HCT116 (cell line): ENCODE measurements around the gene TGM4. TPM values are rescaled to one million over a fixed set of nuclear protein-coding genes. Genes with fewer than 3 reads are reported as not detected.

ENCODE experiments used
- ATAC-seq: fragments of 200-7000 bp; cut with Tn5 transposase; 2 replicates; pipeline ENCODE4 v1.9.1; 2020; ENCODE audit warnings: mild to moderate bottlenecking, moderate library complexity
- BruUV-seq: library from RNA; stranded (reverse); fragments of 400-500 nt; replicated peaks from 2 replicates; lab custom pipeline; 2021; lab: Mats Ljungman, UMichigan
- CTCF ChIA-PET: fragments of 300-600 bp; sonication (Branson Sonifier 250); formaldehyde crosslinking; loops from one replicate; lab custom pipeline; 2021; ENCODE audit warnings: antibody characterized with exemption; lab: Charles Lee
- POLR2A ChIA-PET: fragments of 300-600, 350-600 bp; sonication (Branson Sonifier 250); formaldehyde crosslinking; loops from one replicate; lab custom pipeline; 2021; ENCODE audit warnings: antibody characterized with exemption; lab: Charles Lee
- RAD21 ChIA-PET, 2 experiments: fragments of 300-600 bp; sonication (Branson Sonifier 250); formaldehyde crosslinking; loops; one replicate each; lab custom pipeline; 2023; ENCODE audit warnings: low total read pairs in 2 of 2; ENCODE audit not compliant: uncharacterized antibody in 2 of 2, unreplicated experiment in 2 of 2, low non-redundant PET in 1 of 2; lab: Charles Lee
- DNase-seq: peaks from one replicate; pipeline ENCODE4 v3.0.0-alpha.2; 2010; ENCODE audit warnings: low read depth, low spot score
- H2AFZ ChIP-seq: fragments of 200-600 bp; shearing (Covaris generic), sonication (generic); 2 replicates; pipeline ENCODE4 v1.6.1; 2017; ENCODE audit warnings: low read depth, mixed run types, mixed read lengths, antibody characterized with exemption, low read length; ENCODE audit not compliant: poor library complexity, severe bottlenecking
- H3K27ac ChIP-seq: 2 replicates; pipeline ENCODE4 v1.5.1; 2012; ENCODE audit warnings: low read depth, low read length
- H3K27me3 ChIP-seq: fragments of 200-600 bp; sonication (generic); 2 replicates; pipeline ENCODE4 v1.6.1; 2016; ENCODE audit warnings: mixed run types, low read length, mixed read lengths; ENCODE audit not compliant: insufficient read depth
- H3K36me3 ChIP-seq, 2 experiments: fragments of 200-500 bp in 1 of 2; fragments of 200-600 bp in 1 of 2; sonication (Bioruptor generic) in 1 of 2; sonication (generic) in 1 of 2; 2 replicates each; pipeline versions ENCODE4 v1.5.1 to v1.6.1; 2014 to 2016; ENCODE audit warnings: low read length in 2 of 2, inconsistent platforms in 1 of 2, mixed read lengths in 1 of 2, mixed run types in 1 of 2; ENCODE audit not compliant: insufficient read depth in 2 of 2, control insufficient read depth in 1 of 2
- H3K4me1 ChIP-seq, 2 experiments: fragments of 200-600 bp in 1 of 2; sonication (generic) in 1 of 2; 2 replicates each; pipeline versions ENCODE4 v1.5.1 to v1.6.1; 2012 to 2017; ENCODE audit warnings: low read length in 2 of 2, inconsistent platforms in 1 of 2, mild to moderate bottlenecking in 1 of 2, mixed read lengths in 1 of 2, mixed run types in 1 of 2, moderate library complexity in 1 of 2; ENCODE audit not compliant: insufficient read depth in 2 of 2, control insufficient read depth in 1 of 2
- H3K4me2 ChIP-seq: fragments of 200-600 bp; sonication (generic); 2 replicates; pipeline ENCODE4 v1.6.1; 2017; ENCODE audit warnings: mixed run types, low read length, mixed read lengths
- H3K4me3 ChIP-seq, 2 experiments: fragments of 200-600 bp in 1 of 2; sonication (generic) in 1 of 2; replicated peaks in 1 of 2; 2 replicates each; pipeline ENCODE4 v1.5.1; 2011 to 2016; ENCODE audit warnings: low read length in 2 of 2, control low read depth in 1 of 2, low read depth in 1 of 2, mild to moderate bottlenecking in 1 of 2, mixed read lengths in 1 of 2, mixed run types in 1 of 2
- H3K79me2 ChIP-seq: fragments of 200-600 bp; sonication (generic); 2 replicates; pipeline ENCODE4 v1.6.1; 2017; ENCODE audit warnings: mild to moderate bottlenecking, mixed run types, low read length, moderate library complexity, mixed read lengths; ENCODE audit not compliant: insufficient read depth
- H3K9ac ChIP-seq: fragments of 200-600 bp; sonication (generic); 2 replicates; pipeline ENCODE4 v1.6.1; 2016; ENCODE audit warnings: low read length, mixed read lengths
- H3K9me2 ChIP-seq: fragments of 200-600 bp; sonication (generic), shearing (Covaris generic); 2 replicates; pipeline ENCODE4 v1.6.1; 2017; ENCODE audit warnings: mixed run types, mild to moderate bottlenecking, moderate library complexity; ENCODE audit not compliant: insufficient read depth
- H3K9me3 ChIP-seq, 2 experiments: fragments of 200-500 bp in 1 of 2; fragments of 200-600 bp in 1 of 2; sonication (Bioruptor generic) in 1 of 2; sonication (generic) in 1 of 2; 2 replicates each; pipeline ENCODE4 v1.6.1; 2014 to 2017; ENCODE audit warnings: low read length in 2 of 2, mixed read lengths in 2 of 2, inconsistent platforms in 1 of 2, low read depth in 1 of 2, mild to moderate bottlenecking in 1 of 2, mixed run types in 1 of 2, moderate library complexity in 1 of 2; ENCODE audit not compliant: control insufficient read depth in 1 of 2, insufficient read depth in 1 of 2
- H4K20me1 ChIP-seq: fragments of 200-600 bp; sonication (generic), shearing (Covaris generic); 2 replicates; pipeline ENCODE4 v1.6.1; 2017; ENCODE audit warnings: mixed run types, mild to moderate bottlenecking, moderate library complexity; ENCODE audit not compliant: insufficient read depth
- CBX3 ChIP-seq: IDR thresholded peaks from 2 replicates; pipeline ENCODE4 v1.6.1; 2012; ENCODE audit warnings: low read depth
- EZH2 ChIP-seq: fragments of 200-600 bp; sonication (generic); IDR thresholded peaks from 2 replicates; pipeline ENCODE4 v1.6.1; 2017; ENCODE audit warnings: antibody characterized with exemption, mixed run types
- EZH2phosphoT487 ChIP-seq: fragments of 200-600 bp; IDR thresholded peaks from 2 replicates; pipeline ENCODE4 v1.6.1; 2018; ENCODE audit warnings: antibody characterized with exemption, borderline replicate concordance
- POLR2A ChIP-seq: IDR thresholded peaks from 2 replicates; pipeline ENCODE4 v1.7.0; 2011; ENCODE audit warnings: borderline replicate concordance; ENCODE audit not compliant: insufficient read depth, insufficient read length; ENCODE audit errors: extremely low read depth
- POLR2AphosphoS5 ChIP-seq: IDR thresholded peaks from 2 replicates; pipeline ENCODE4 v1.6.1; 2011; ENCODE audit warnings: mild to moderate bottlenecking, low read depth, low read length, moderate library complexity
- SIN3A ChIP-seq: IDR thresholded peaks from 2 replicates; pipeline ENCODE4 v1.6.1; 2012; ENCODE audit warnings: low read depth
- SP1 ChIP-seq: IDR thresholded peaks from 2 replicates; pipeline ENCODE4 v1.6.1; 2012; ENCODE audit warnings: low read depth
- SRF ChIP-seq: IDR thresholded peaks from 2 replicates; pipeline ENCODE4 v1.6.1; 2012; ENCODE audit warnings: low read depth
- ZBTB33 ChIP-seq: IDR thresholded peaks from 2 replicates; pipeline ENCODE4 v1.6.1; 2011; ENCODE audit warnings: mild to moderate bottlenecking, low read length, moderate library complexity; ENCODE audit not compliant: insufficient replicate concordance; ENCODE audit errors: extremely low read depth
- ZFX ChIP-seq: fragments of 450-650 bp; IDR thresholded peaks from 2 replicates; pipeline ENCODE4 v1.6.1; 2017
- ZNF274 ChIP-seq: fragments of 200-500 bp; sonication (Bioruptor generic); IDR thresholded peaks from 2 replicates; pipeline ENCODE4 v1.6.1; 2014; ENCODE audit warnings: mild to moderate bottlenecking, low read depth, low read length, inconsistent platforms
- intact Hi-C: fragments of 100-400 bp; cut with micrococcal nuclease; formaldehyde crosslinking; loops from 2 replicates; pipeline ENCODE4 v1.10.0; 2022
- total RNA-seq: library from RNA; stranded (reverse); gene quantifications from one replicate; pipeline ENCODE4 v1.2.1, GENCODE V29; 2021; ENCODE audit not compliant: unreplicated experiment
- TF ChIP-seq, protein P1 (sequence below), 3 experiments: fragments of 200-600 bp in 1 of 3; sonication (generic) in 1 of 3; IDR thresholded peaks in 2 of 3; conservative IDR thresholded peaks in 1 of 3; 2 replicates each; pipeline ENCODE4 v1.5.1; 2012 to 2017; ENCODE audit warnings: low read depth in 2 of 3, low read length in 2 of 3, antibody characterized with exemption in 1 of 3, borderline replicate concordance in 1 of 3, control low read depth in 1 of 3, mild to moderate bottlenecking in 1 of 3, mixed read lengths in 1 of 3, mixed run types in 1 of 3, moderate library complexity in 1 of 3; ENCODE audit not compliant: insufficient read depth in 1 of 3
- TF ChIP-seq, protein P2 (sequence below): IDR thresholded peaks from 2 replicates; pipeline ENCODE4 v1.6.1; 2012; ENCODE audit warnings: low read depth

TGM4 gene
- total RNA-seq, 1 experiment from 2014 or later, result not detected

DNA sequence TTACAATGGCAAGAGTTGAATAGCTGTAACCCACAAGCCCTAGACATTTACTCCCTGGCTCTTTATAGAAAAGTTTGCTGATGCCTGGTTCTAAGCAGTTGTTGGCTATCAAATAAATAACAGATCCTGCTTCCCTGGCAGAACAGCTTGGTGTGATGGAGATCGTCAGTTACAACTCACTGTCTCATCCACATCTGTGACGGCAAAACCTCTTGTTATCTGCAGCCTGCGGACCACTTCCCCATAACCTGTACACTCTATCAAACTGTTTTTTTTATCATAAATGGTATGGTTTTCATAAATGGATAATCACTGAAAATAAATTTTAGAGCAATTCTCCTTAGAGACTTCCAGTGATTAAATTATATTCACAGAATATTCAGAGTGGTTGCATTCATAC lies 87.5 kb downstream of the TGM4 start (continued):
- TF ChIP-seq POLR2A (no peak), ZFX (no peak), CBX3 (no peak), ZNF274 (no peak), EZH2 (no peak), SIN3A (no peak), POLR2AphosphoS5 (no peak)

GRCh38 chr3:44962621-44963393 lies 88.4 kb downstream of the TGM4 start:
- TF ChIP-seq, protein P1, sequence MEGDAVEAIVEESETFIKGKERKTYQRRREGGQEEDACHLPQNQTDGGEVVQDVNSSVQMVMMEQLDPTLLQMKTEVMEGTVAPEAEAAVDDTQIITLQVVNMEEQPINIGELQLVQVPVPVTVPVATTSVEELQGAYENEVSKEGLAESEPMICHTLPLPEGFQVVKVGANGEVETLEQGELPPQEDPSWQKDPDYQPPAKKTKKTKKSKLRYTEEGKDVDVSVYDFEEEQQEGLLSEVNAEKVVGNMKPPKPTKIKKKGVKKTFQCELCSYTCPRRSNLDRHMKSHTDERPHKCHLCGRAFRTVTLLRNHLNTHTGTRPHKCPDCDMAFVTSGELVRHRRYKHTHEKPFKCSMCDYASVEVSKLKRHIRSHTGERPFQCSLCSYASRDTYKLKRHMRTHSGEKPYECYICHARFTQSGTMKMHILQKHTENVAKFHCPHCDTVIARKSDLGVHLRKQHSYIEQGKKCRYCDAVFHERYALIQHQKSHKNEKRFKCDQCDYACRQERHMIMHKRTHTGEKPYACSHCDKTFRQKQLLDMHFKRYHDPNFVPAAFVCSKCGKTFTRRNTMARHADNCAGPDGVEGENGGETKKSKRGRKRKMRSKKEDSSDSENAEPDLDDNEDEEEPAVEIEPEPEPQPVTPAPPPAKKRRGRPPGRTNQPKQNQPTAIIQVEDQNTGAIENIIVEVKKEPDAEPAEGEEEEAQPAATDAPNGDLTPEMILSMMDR (IDR thresholded peaks at IDR 0.05 in 2 of 3, conservative IDR thresholded peaks at IDR 0.05 in 1 of 3; ENCODE audit: borderline replicate concordance in 1 of 3, insufficient read depth in 1 of 3, low read depth in 2 of 3, low read length in 2 of 3), result no peak
- TF ChIP-seq SRF (no peak), ZBTB33 (no peak), EZH2phosphoT487 (no peak), SP1 (no peak), EZH2 (no peak)
- TF ChIP-seq, protein P2, sequence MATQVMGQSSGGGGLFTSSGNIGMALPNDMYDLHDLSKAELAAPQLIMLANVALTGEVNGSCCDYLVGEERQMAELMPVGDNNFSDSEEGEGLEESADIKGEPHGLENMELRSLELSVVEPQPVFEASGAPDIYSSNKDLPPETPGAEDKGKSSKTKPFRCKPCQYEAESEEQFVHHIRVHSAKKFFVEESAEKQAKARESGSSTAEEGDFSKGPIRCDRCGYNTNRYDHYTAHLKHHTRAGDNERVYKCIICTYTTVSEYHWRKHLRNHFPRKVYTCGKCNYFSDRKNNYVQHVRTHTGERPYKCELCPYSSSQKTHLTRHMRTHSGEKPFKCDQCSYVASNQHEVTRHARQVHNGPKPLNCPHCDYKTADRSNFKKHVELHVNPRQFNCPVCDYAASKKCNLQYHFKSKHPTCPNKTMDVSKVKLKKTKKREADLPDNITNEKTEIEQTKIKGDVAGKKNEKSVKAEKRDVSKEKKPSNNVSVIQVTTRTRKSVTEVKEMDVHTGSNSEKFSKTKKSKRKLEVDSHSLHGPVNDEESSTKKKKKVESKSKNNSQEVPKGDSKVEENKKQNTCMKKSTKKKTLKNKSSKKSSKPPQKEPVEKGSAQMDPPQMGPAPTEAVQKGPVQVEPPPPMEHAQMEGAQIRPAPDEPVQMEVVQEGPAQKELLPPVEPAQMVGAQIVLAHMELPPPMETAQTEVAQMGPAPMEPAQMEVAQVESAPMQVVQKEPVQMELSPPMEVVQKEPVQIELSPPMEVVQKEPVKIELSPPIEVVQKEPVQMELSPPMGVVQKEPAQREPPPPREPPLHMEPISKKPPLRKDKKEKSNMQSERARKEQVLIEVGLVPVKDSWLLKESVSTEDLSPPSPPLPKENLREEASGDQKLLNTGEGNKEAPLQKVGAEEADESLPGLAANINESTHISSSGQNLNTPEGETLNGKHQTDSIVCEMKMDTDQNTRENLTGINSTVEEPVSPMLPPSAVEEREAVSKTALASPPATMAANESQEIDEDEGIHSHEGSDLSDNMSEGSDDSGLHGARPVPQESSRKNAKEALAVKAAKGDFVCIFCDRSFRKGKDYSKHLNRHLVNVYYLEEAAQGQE, result no peak
- H3K9ac ChIP-seq, result no peak overlapping the region
- H3K27ac ChIP-seq, result no peak overlapping the region
- H3K4me1 ChIP-seq, result peaks cover 28 to 50% of the 10 kb centered on the region in 2 experiments
- no peaks in the 10 kb centered on the region for H3K36me3 ChIP-seq
- ChIA-PET POLR2A (no interaction called here), RAD21 (no interaction called here), CTCF (no interaction called here)
- no peak overlapping the region for H3K4me2 ChIP-seq
- H3K9me3 ChIP-seq, result no peaks in the 10 kb centered on the region
- H3K4me3 ChIP-seq, result no peak overlapping the region
- no peaks in the 10 kb centered on the region for H4K20me1 ChIP-seq
- no peak for DNase-seq
- peaks cover 72% of the 10 kb centered on the region for H3K79me2 ChIP-seq
- H3K9me2 ChIP-seq, result no peaks in the 10 kb centered on the region
- no peaks in the 10 kb centered on the region for H3K27me3 ChIP-seq
- BruUV-seq, result no TSS peak
- ATAC-seq, result no peak
- no peak overlapping the region for H2AFZ ChIP-seq
- intact Hi-C loops, result loop anchor here (10.0 kb wide), 1 partner anchor 198 kb away; the partner anchor contains the start of genes KIAA1143 and KIF15
